Activated CD4-positive, alpha-beta T cell treated with anti-CD3 and anti-CD28 coated beads, Interleukin-2, amount 50 U/mL, for 24 hours (primary cell): ENCODE results near the gene PAOX.
"Not testable (repeated sequence)": the region's sequence is repeated elsewhere in the genome, so short reads cannot be mapped to it uniquely, and the experiment has no call there.

Source experiments
- DNase-seq, 2 donors: peaks; one replicate each; pipeline ENCODE4 v3.0.0-alpha.2; 2020; ENCODE audit warnings: low read depth in 1 of 2, low spot score in 1 of 2

PAOX gene

DNA sequence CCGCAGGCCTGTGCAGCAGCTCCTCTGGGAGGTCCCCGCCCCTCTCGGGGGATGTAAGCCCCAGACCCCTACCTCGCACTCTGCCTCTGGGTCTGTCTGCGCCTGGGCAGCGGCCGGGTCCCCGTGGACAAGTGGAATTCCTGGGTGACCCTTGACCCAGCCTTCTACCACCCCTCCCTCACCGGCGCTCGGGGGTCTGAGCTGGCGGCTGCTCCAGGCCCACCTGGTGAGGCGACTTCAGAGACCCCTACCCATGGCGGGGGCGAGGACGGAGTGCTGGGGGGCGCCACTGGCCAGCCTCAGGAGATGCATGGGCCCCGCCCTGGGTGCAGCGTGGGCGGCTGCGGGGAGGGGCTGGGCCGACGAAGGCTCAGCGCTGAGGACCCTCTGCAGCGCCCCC is 53.7 kb downstream of the PAOX start:
- DNase-seq, result not testable (repeated sequence)

DNA sequence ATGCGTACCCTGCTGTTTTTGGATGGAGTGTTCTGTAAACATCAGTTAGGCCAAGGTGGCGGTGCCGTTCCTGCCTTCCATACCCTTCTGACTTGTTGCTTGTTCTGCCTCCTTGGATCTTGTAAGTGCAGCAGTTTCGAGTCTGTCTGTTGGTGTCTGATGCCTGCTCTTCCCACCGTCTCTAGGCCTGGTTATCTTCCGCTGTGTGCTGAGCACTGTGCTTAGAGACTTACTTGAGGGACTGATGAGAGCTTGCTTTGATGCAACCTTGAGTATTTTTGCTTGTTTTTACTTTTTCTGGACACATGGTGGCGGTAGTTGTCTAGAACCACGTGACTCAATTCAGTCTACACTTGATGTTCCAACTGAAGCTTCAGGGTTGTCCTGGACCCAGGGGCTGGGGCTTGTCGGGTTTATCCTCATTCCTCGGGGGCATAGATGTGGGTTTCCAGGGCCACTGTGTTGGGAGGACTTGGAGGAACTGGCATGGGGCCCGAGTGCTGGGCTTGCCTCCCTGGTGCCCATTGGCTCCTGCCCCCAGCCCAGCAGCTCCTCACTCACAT is 59.7 kb downstream of the PAOX start:
- no peak for DNase-seq

DNA sequence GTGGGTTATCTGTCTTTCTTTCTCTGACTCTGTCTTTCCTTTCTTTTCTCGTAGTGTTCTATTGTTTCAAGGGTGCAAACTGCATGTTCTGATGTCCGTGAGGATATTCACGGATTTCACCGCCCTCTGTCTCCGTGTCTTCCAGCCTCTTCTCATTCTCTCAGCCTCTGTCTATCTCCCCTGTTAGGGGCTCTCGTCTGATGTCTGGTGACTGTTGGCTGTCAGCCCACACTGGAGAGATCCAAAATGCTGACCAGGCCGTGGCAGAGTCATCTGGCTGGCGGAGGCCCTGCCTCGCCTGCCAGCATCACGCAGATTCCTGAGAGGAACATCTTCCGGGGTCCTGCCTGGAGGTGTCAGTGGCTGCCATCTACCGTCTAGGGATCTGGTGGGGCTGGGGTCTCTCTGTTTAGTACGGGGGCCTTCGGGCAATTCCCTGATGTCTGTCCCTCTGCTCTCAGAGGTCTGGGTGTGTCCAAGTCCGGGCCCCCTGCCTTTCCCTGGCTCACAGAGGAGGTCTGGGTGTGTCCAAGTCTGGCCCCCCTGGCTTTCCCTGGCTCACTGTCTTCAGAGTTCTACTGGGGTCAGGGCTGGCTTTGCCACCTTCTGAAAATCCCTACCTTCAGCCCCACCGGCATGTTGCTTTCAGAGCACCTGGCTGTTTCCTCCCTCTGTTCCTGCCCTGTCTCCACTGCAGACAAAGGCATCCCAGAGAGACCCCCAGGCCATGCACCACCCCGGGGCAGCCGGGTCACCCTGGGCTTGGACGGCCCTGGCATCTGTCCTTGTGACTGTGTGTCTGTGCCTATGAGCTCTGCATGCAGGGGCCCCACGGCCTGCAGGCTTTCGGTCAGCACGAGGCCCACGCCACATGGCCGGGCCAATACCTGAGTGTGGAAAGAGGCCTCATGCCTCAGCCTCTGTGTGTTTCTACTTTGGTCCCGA is 60.7 kb downstream of the PAOX start:
- no peak for DNase-seq

DNA sequence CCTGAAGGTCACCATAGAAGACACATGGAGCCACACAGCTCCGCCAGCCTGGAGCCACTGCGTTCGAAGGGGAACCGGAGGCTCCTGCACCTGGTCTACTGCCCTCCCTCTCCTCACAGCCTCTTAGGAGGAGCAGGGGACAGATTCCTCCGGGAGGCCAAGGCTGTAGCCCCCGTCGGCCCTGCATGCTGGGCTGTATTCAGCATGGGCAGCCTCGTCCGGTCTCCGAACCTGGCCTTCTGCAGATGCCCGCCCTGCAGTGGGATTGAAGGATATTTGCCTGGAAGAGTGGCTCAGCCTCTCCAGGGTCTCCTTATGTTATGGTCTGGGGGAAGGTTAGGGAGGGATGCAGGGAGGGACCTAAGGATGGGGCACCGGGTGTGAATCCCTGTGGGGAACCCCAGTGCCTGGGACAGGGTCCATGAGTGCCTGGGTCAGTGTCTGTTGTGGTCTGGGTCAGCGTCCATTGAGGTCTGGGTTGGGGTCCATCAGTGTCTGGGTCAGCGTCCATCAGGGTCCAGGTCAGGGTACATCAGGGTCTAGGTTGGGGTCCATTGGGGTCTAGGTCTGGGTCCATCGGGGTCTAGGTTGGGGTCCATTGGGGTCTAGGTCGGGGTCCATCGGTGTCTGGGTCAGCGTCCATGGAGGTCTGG is 61.7 kb downstream of the PAOX start:
- no peak for DNase-seq
